ENCODE data around the gene CLCN2. TPM values are rescaled to one million over a fixed set of nuclear protein-coding genes. Genes with fewer than 3 reads are reported as not detected.

The CLCN2 gene
- total and polyA plus RNA-seq, 2 experiments from 2014 or later, result 11.9 to 12.3 TPM

DNA sequence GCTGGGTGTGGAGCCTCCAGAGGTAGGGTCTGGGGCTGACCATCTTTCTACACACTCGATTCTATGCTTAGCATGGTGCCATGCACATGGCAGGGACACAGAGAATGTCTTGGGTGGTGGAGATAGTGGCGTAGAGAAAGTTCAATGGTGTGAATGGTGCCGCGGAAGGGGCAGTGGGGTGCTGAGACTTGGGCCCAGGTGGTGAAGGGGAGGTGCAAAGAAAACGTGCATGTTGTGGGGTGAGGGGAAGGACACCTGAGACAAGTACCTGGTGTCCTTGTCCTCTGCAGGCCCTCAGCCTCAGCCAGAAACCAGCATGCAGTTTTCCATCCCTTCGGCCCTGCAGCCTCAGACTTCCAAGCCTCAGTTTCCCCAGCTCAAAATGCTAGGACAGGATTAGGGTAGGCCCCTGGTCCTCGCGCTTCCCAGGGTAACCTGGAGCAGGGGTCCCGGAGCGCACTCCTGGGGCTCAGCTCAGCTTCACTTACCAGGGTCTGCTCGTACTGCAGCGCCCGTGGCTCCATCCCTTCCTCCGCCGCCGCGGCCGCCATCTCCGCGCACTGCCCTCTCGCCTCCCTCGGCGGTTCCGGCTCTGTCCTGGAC is 375 bp downstream of the CLCN2 start:
- H3K4me1 ChIP-seq (ENCODE audit: insufficient read depth), result peaks cover 26% of the 10 kb centered on the region
- TF ChIP-seq EZH2phosphoT487 (IDR thresholded peaks at IDR 0.05; ENCODE audit: low read depth, severe bottlenecking, unreplicated experiment) (no peak), EZH2 (IDR thresholded peaks at IDR 0.05; ENCODE audit: borderline replicate concordance) (no peak)
- TF ChIP-seq, protein P1, sequence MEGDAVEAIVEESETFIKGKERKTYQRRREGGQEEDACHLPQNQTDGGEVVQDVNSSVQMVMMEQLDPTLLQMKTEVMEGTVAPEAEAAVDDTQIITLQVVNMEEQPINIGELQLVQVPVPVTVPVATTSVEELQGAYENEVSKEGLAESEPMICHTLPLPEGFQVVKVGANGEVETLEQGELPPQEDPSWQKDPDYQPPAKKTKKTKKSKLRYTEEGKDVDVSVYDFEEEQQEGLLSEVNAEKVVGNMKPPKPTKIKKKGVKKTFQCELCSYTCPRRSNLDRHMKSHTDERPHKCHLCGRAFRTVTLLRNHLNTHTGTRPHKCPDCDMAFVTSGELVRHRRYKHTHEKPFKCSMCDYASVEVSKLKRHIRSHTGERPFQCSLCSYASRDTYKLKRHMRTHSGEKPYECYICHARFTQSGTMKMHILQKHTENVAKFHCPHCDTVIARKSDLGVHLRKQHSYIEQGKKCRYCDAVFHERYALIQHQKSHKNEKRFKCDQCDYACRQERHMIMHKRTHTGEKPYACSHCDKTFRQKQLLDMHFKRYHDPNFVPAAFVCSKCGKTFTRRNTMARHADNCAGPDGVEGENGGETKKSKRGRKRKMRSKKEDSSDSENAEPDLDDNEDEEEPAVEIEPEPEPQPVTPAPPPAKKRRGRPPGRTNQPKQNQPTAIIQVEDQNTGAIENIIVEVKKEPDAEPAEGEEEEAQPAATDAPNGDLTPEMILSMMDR (IDR thresholded peaks at IDR 0.05; ENCODE audit: poor library complexity), result no peak
- peaks cover 43% of the 10 kb centered on the region for H3K79me2 ChIP-seq
- WGBS (ENCODE audit: low lambda C conversion rate, missing lambda C conversion rate), result 9% methylated on average over 19 of the region's 24 CpGs
- peak overlapping the region; percentile 98 for H3K4me2 ChIP-seq
- H3K27me3 ChIP-seq, result no peaks in the 10 kb centered on the region
- no peaks in the 10 kb centered on the region for H3K9me3 ChIP-seq (ENCODE audit: low read depth)
- no peaks in the 10 kb centered on the region for H3K9me2 ChIP-seq (replicated peaks; ENCODE audit: insufficient read depth)
- H2AFZ ChIP-seq, result peak overlapping the region; percentile 53
- H3K4me3 ChIP-seq, result peak overlapping the region; percentile 93
- H4K20me1 ChIP-seq (ENCODE audit: insufficient read depth, poor library complexity, severe bottlenecking), result no peaks in the 10 kb centered on the region
- peak overlapping the region; percentile 98 for H3K27ac ChIP-seq
- no peak for DNase-seq (ENCODE audit: low spot score)
- H3K36me3 ChIP-seq (replicated peaks; ENCODE audit: insufficient read depth, low read depth), result no peaks in the 10 kb centered on the region

- no peaks in the 10 kb centered on the region for H3K9me2 ChIP-seq (replicated peaks; ENCODE audit: insufficient read depth)
- H3K4me3 ChIP-seq, result peak overlapping the region; percentile 93
- peaks cover 26% of the 10 kb centered on the region for H3K4me1 ChIP-seq (ENCODE audit: insufficient read depth)
- H3K79me2 ChIP-seq, result peaks cover 41% of the 10 kb centered on the region
- no peaks in the 10 kb centered on the region for H3K36me3 ChIP-seq (replicated peaks; ENCODE audit: insufficient read depth, low read depth)
- DNase-seq (ENCODE audit: low spot score), result no peak
- peak overlapping the region; percentile 98 for H3K4me2 ChIP-seq
- WGBS (ENCODE audit: low lambda C conversion rate, missing lambda C conversion rate), result 54% methylated on average over 9 of the region's 12 CpGs
- peak overlapping the region; percentile 98 for H3K27ac ChIP-seq
- no peaks in the 10 kb centered on the region for H3K27me3 ChIP-seq
- no peak overlapping the region for H2AFZ ChIP-seq
- TF ChIP-seq, protein P1 (IDR thresholded peaks at IDR 0.05; ENCODE audit: poor library complexity), result no peak
- TF ChIP-seq EZH2 (IDR thresholded peaks at IDR 0.05; ENCODE audit: borderline replicate concordance) (no peak), EZH2phosphoT487 (IDR thresholded peaks at IDR 0.05; ENCODE audit: low read depth, severe bottlenecking, unreplicated experiment) (no peak)
- H3K9me3 ChIP-seq (ENCODE audit: low read depth), result no peaks in the 10 kb centered on the region
- no peaks in the 10 kb centered on the region for H4K20me1 ChIP-seq (ENCODE audit: insufficient read depth, poor library complexity, severe bottlenecking)
Measured at GRCh38 chr3:184360070-184360928, 1.1 kb downstream of the CLCN2 start.

GRCh38 chr3:184359610-184360009 is 1.8 kb downstream of the CLCN2 start:
- no peaks in the 10 kb centered on the region for H3K27me3 ChIP-seq
- H3K36me3 ChIP-seq (replicated peaks; ENCODE audit: insufficient read depth, low read depth), result no peaks in the 10 kb centered on the region
- peaks cover 34% of the 10 kb centered on the region for H3K79me2 ChIP-seq
- H3K4me3 ChIP-seq, result no peak overlapping the region
- peaks cover 21% of the 10 kb centered on the region for H3K4me1 ChIP-seq (ENCODE audit: insufficient read depth)
- H2AFZ ChIP-seq, result no peak overlapping the region
- WGBS (ENCODE audit: low lambda C conversion rate, missing lambda C conversion rate), result 81% methylated on average over 5 of the region's 9 CpGs
- H4K20me1 ChIP-seq (ENCODE audit: insufficient read depth, poor library complexity, severe bottlenecking), result no peaks in the 10 kb centered on the region
- H3K27ac ChIP-seq, result no peak overlapping the region
- H3K4me2 ChIP-seq, result peak overlapping the region; percentile 98
- TF ChIP-seq EZH2phosphoT487 (IDR thresholded peaks at IDR 0.05; ENCODE audit: low read depth, severe bottlenecking, unreplicated experiment) (no peak), EZH2 (IDR thresholded peaks at IDR 0.05; ENCODE audit: borderline replicate concordance) (no peak)
- TF ChIP-seq, protein P1 (IDR thresholded peaks at IDR 0.05; ENCODE audit: poor library complexity), result no peak
- DNase-seq (ENCODE audit: low spot score), result no peak
- no peaks in the 10 kb centered on the region for H3K9me2 ChIP-seq (replicated peaks; ENCODE audit: insufficient read depth)
- H3K9me3 ChIP-seq (ENCODE audit: low read depth), result no peaks in the 10 kb centered on the region
